Epithelial cell of esophagus (primary cell): ENCODE data around the gene AK8.

Experiments used
- DNase-seq: peaks from one replicate; pipeline ENCODE4 v3.0.0; 2010; ENCODE audit warnings: low read depth
- H3K4me3 ChIP-seq: 2 replicates; pipeline ENCODE4 v1.5.1; 2011; ENCODE audit warnings: mild to moderate bottlenecking, low read length, control low read depth
- TF ChIP-seq, protein P1 (sequence below): IDR thresholded peaks from 2 replicates; pipeline ENCODE4 v1.5.1; 2011; ENCODE audit warnings: low read depth, mild to moderate bottlenecking, low read length, control low read depth, inconsistent platforms; ENCODE audit not compliant: insufficient read depth; ENCODE audit errors: missing control alignments

The AK8 gene

DNA sequence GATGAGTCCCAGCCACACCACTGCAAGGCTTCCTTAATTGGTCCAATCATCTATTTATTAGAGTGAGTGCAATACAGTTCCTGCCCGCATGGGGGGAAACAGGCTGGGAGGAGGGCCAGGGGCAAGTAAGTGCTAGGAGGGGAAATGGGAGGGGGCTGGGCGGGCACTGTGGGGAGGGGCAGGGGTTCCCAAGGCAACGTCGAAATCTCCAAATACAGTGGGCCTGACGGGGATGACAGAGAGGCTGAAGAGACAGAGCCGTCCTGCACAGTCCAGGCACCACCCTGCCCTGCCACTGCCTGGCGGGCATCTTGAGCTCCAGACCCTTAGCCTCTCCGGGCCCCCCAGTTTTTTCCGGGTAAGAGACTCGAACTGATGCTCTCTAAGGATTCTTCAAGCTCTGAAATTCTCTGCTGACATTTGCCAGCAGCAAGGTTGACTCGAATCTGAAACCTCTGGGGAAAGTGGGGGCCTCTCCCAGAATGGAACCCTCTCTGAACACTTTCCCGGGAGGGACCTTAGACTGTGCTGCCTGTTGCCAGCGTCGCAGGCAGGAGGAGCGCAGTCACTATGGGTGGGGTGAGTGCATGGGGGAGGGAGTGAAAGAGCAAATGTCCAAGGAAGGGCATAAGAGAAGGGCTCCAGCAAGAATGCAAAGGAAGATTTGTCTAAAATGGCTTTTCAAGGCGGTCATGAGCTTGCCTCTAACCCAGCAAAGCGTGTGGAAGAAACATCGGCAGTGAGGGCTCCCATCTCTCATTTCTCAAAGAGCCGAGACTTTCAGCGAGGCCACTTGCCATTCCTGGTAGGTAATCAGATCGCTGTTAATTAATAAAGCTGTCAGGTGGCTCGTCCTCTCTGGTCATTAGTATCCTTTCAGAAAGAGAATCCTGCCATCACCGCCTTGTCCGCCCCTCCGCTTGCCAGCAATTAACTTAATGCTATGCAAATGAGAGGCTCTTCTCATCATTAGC lies 108.9 kb downstream of the AK8 start:
- DNase-seq, result peak; percentile 32
- TF ChIP-seq, protein P1, sequence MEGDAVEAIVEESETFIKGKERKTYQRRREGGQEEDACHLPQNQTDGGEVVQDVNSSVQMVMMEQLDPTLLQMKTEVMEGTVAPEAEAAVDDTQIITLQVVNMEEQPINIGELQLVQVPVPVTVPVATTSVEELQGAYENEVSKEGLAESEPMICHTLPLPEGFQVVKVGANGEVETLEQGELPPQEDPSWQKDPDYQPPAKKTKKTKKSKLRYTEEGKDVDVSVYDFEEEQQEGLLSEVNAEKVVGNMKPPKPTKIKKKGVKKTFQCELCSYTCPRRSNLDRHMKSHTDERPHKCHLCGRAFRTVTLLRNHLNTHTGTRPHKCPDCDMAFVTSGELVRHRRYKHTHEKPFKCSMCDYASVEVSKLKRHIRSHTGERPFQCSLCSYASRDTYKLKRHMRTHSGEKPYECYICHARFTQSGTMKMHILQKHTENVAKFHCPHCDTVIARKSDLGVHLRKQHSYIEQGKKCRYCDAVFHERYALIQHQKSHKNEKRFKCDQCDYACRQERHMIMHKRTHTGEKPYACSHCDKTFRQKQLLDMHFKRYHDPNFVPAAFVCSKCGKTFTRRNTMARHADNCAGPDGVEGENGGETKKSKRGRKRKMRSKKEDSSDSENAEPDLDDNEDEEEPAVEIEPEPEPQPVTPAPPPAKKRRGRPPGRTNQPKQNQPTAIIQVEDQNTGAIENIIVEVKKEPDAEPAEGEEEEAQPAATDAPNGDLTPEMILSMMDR, result peak; percentile 40
- H3K4me3 ChIP-seq, result peak overlapping the region; percentile 69

DNA sequence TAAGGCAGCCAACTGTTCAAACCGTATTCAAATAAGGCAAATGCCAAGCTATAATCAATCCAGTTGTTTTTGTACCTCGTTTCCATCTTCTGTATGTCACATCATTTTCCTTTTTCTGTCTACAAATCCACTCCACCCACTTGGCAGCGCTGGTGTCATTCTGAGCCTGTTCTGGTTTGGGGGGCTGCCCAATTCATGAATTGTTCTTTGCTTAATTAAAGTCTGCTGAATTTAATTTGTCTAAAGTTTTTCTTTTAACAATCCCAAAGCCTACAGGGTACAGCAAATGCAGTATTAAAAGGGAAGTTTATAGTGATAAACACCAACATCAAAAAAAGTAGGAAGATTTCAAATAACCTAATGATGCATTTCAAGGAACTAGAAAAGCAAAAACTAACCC lies 114.5 kb downstream of the AK8 start:
- no peak for DNase-seq
- TF ChIP-seq, protein P1, result no peak
- no peak overlapping the region for H3K4me3 ChIP-seq

DNA sequence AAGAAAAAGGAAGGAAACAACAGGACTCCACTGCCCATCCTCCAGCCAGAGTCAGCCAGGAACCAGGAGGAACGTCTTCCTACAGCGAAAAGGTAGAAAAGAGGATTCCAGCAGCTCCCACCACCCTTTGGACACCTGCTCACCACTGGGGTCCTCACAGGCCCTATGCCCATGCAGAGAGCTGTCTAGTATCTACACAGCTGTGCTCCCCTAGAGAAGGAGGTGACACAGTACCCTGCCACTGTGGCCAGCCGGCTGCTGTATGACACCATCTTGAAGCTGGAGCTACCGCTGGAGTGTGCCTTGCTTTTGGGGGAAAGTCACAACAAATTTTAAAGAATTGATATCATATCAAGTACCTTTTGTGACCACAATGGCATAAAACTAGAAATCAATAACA lies 115.2 kb downstream of the AK8 start:
- TF ChIP-seq, protein P1, result no peak
- no peak overlapping the region for H3K4me3 ChIP-seq
- DNase-seq, result no peak

DNA sequence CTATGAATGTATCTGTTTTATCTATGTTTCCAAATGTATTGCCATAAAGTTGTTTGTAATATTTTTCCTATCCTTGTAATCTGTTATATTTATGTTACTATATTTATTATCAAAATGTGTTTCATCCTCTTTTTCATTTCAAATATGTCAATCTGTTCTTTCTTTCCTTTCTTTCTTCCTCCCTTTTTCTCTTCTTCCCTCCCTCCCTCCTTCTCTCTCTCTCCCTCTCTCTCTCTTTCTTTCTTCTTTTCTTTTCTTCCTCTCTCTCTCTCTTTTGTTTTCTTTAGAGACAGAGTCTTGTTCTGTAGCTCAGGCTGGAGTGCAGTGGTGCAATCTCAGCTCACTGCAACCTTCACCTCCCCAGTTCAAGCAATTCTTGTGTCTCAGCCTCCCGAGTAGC lies 116.5 kb downstream of the AK8 start:
- DNase-seq, result no peak
- TF ChIP-seq, protein P1, result no peak
- H3K4me3 ChIP-seq, result no peak overlapping the region

DNA sequence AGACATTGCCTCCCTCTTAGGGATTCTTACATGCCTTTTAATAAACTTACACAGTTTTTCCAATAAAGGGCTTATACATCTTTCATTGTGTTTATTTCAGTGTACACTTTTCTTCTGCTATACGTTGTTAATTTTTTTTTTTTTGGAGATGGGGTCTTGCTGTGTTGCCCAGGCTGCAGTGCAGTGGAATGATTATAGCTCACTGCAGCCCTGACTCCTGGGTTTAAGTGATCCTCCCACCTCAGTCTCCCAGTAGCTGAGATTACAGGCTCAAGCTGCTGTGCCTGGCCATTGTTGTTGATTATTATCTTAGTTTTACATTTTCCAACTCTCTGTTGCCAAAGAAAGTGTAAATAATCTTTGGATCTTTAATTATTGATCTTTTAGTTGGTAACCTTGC lies 118.0 kb downstream of the AK8 start:
- no peak overlapping the region for H3K4me3 ChIP-seq
- DNase-seq, result no peak
- TF ChIP-seq, protein P1, result no peak

DNA sequence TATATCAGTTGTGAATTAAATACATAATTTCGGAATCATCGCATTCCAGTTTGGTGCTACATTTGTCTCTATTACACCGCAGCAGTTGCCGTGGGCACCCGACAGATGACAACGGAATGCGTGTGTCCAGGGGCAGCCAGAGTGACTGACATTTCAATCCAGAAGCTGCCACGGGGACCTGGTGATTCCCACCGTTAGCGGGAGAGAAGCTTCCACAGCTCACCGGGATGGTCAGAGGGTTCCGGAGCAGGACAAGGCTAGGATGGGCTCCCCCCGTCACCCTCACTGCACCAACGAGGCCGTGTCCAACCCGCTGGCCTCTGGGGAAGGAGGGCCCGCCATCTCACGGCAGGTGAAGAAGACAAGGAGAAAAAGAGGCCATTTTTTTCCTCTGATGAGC lies 121.1 kb downstream of the AK8 start:
- no peak for DNase-seq
- TF ChIP-seq, protein P1, result no peak
- H3K4me3 ChIP-seq, result no peak overlapping the region

DNA sequence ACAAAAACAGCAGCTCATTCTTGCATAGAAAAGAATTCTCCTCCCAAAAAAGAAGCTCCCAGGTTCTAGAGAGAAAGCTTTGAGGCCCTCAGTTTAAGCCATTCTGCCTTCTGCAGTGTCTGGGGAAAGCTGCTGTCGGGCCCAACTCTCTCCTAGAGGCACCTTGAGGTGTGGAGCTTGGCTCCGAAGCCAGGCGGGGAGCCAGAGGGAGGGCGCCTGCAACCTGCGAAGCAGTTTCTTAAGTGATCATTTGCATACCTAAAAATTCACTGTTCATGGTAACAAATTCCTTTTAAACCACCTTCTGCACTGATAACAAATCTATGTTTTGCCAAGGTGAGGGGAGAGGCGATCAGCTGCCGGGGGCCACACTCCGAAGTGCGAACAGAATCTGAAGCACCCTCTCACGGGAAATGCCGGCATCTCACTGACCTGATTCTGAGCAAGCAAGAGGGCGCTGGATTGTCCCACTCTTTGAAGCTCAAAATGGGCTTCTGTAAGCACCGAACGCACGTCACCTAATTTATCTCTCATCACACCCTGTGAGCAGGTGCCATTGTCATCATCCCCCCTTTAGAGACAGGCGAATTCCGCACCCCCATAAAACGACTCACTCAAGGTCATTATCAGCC lies 121.8 kb downstream of the AK8 start:
- no peak overlapping the region for H3K4me3 ChIP-seq
- TF ChIP-seq, protein P1, result no peak
- DNase-seq, result no peak
